ENCODE data around the gene CELF4. TPM values are rescaled to one million over a fixed set of nuclear protein-coding genes. Genes with fewer than 3 reads are reported as not detected.

Gene CELF4
- total and polyA plus RNA-seq, 2 of the 4 experiments (the other 2 are of a cell fraction), result not detected

- WGBS, 2 experiments (ENCODE audit: extremely low coverage in 2 of 2, insufficient read length in 1 of 2), result no CpG with 5 or more reads among the region's 4 CpGs
- intact Hi-C loops (cut with micrococcal nuclease) (no loop called here), in situ Hi-C loops (cut with MboI; ENCODE audit: low sequenced_read_pairs) (no loop called here), dilution Hi-C loops (cut with HindIII; ENCODE audit: low sequenced_read_pairs, unreplicated experiment) (no loop called here)
- H3K14ac ChIP-seq (replicated peaks; ENCODE audit: low read depth, low read length), result no peak overlapping the region
- no peaks in the 10 kb centered on the region for H3K79me1 ChIP-seq (ENCODE audit: low read depth in 1 of 2, low read length in 2 of 2)
- TF ChIP-seq ELK1 (IDR thresholded peaks at IDR 0.05; ENCODE audit: borderline replicate concordance, low read depth, low read length), result no peak
- no peak for TF ChIP-seq MAZ (IDR thresholded peaks at IDR 0.05; ENCODE audit: borderline replicate concordance, low read depth, low read length)
- no peak for TF ChIP-seq RCOR1 (IDR thresholded peaks at IDR 0.05; ENCODE audit: insufficient replicate concordance, low read length)
- no peak for TF ChIP-seq POLR2A (IDR thresholded peaks at IDR 0.05; ENCODE audit: low read depth, low read length)
- TF ChIP-seq MAFK (IDR thresholded peaks at IDR 0.05; ENCODE audit: low read depth, low read length), result peak; percentile 42; the same call in 1 of the 2 replicates
- TF ChIP-seq FOS (IDR thresholded peaks at IDR 0.05; ENCODE audit: low read depth, low read length), result no peak
- TF ChIP-seq SMC3 (IDR thresholded peaks at IDR 0.05; ENCODE audit: low read depth, low read length), result no peak
- TF ChIP-seq RAD21 (IDR thresholded peaks at IDR 0.05; ENCODE audit: low read length), result no peak
- TF ChIP-seq BHLHE40 (IDR thresholded peaks at IDR 0.05; ENCODE audit: low read depth, low read length), result no peak
- no peak for TF ChIP-seq CHD1 (IDR thresholded peaks at IDR 0.05; ENCODE audit: low read depth, low read length)
- no peak for TF ChIP-seq RFX5 (IDR thresholded peaks at IDR 0.05; ENCODE audit: low read depth, low read length)
- no peak for TF ChIP-seq CTCF (conservative IDR thresholded peaks at IDR 0.05; ENCODE audit: low read depth, low read length)
- peak; percentile 50; the same call in 1 of the 2 replicates for TF ChIP-seq NFE2L2 (IDR thresholded peaks at IDR 0.05; ENCODE audit: low read depth, low read length)
- no peak for TF ChIP-seq CEBPB (IDR thresholded peaks at IDR 0.05; ENCODE audit: low read depth, low read length)
- no peak for TF ChIP-seq USF2 (IDR thresholded peaks at IDR 0.05; ENCODE audit: low read depth, low read length)
- TF ChIP-seq MXI1 (IDR thresholded peaks at IDR 0.05; ENCODE audit: borderline replicate concordance, low read depth, low read length), result no peak
- H3K27ac ChIP-seq (ENCODE audit: insufficient read depth, low read length), result no peak overlapping the region
- no peak for DNase-seq
- no peak overlapping the region for H4K91ac ChIP-seq (ENCODE audit: insufficient read depth, low read depth, low read length)
- H3K18ac ChIP-seq (ENCODE audit: low read depth, low read length), result no peak overlapping the region
- H3K27me3 ChIP-seq (ENCODE audit: control insufficient read depth, insufficient read depth, low read length), result no peaks in the 10 kb centered on the region
- H3K36me3 ChIP-seq (ENCODE audit: control insufficient read depth, insufficient read depth, low read length), result no peaks in the 10 kb centered on the region
- no peak overlapping the region for H2AK5ac ChIP-seq (ENCODE audit: low read depth, low read length)
- H2BK5ac ChIP-seq (ENCODE audit: low read depth, low read length, poor library complexity, severe bottlenecking), result no peak overlapping the region
- H3K4me3 ChIP-seq (ENCODE audit: insufficient read depth, low read depth, low read length), result no peak overlapping the region
- H3K9ac ChIP-seq (ENCODE audit: low read depth, low read length), result no peak overlapping the region
- no peak overlapping the region for H3K4ac ChIP-seq (ENCODE audit: low read depth, low read length)
- H3K9me3 ChIP-seq (ENCODE audit: control insufficient read depth, insufficient read depth, low read length), result no peaks in the 10 kb centered on the region
- no TSS peak for BruUV-seq (replicated peaks)
- H2AFZ ChIP-seq (replicated peaks; ENCODE audit: low read length, poor library complexity), result no peak overlapping the region
- no peak overlapping the region for H2BK120ac ChIP-seq (ENCODE audit: low read depth, low read length)
- POLR2A ChIA-PET (ENCODE audit: unreplicated experiment), result no interaction called here
- no peak overlapping the region for H2BK15ac ChIP-seq (ENCODE audit: low read depth, low read length)
- peak; percentile 24 for ATAC-seq (ENCODE audit: low read depth)
- H4K5ac ChIP-seq (ENCODE audit: low read depth, low read length), result no peak overlapping the region
- H3K9me1 ChIP-seq (ENCODE audit: insufficient read depth, low read length), result no peaks in the 10 kb centered on the region; the same call in 1 of the 2 replicates
- no peak overlapping the region for H3K23ac ChIP-seq (ENCODE audit: low read depth, low read length)
- no peak overlapping the region for H3K56ac ChIP-seq (ENCODE audit: extremely low read depth, insufficient read depth, low read length)
- H4K8ac ChIP-seq (ENCODE audit: low read depth in 2 of 2, low read length in 2 of 2), result no peak overlapping the region
- CTCF ChIA-PET, result no interaction called here
- no peak overlapping the region for H3K4me2 ChIP-seq (ENCODE audit: low read depth, low read length)
- H2BK20ac ChIP-seq (ENCODE audit: low read depth, low read length), result no peak overlapping the region
- H4K20me1 ChIP-seq (ENCODE audit: insufficient read depth, low read length), result no peaks in the 10 kb centered on the region
- H2AK9ac ChIP-seq (replicated peaks; ENCODE audit: low read depth, low read length, poor library complexity), result peak overlapping the region; percentile 31
- H3K4me1 ChIP-seq (ENCODE audit: control insufficient read depth, insufficient read depth, low read length), result no peaks in the 10 kb centered on the region
Observed at GRCh38 chr18:37222354-37222998, 343.1 kb downstream of the CELF4 start.
